NT2/D1 (cell line): ENCODE results near the gene CCR6.
"Not testable (repeated sequence)": the region's sequence is repeated elsewhere in the genome, so short reads cannot be mapped to it uniquely, and the experiment has no call there.

Source experiments
- SUZ12 ChIP-seq: IDR thresholded peaks from 2 replicates; pipeline ENCODE4 v1.6.1; 2011; ENCODE audit not compliant: insufficient read length, insufficient read depth; ENCODE audit errors: extremely low read depth
- YY1 ChIP-seq: IDR thresholded peaks from 2 replicates; pipeline ENCODE4 v1.6.1; 2011; ENCODE audit not compliant: insufficient read length, insufficient read depth
- ZNF274 ChIP-seq: IDR thresholded peaks from 2 replicates; pipeline ENCODE4 v1.6.1; 2011; ENCODE audit warnings: mild to moderate bottlenecking, low read depth, low read length

DNA sequence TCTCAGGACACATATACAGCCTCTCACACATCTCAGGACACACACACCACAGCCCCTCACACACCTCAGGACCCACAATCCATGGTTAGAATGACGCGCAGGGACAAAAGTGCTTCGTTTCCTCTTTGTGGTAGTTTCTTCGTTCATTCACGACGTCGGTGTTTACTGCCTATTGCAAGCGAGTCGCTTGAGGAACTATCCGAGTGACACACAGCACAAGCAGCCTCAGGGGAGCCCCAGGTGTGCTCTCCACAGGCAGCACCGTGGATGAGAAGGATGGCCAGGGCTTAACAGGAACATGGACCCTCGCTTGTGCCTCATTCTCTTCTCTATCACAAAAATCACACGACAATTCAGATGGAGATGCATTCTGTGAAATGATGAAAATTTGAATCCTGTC lies 47.0 kb downstream of the CCR6 start:
- not testable (repeated sequence) for TF ChIP-seq ZNF274, SUZ12, YY1
